ENCODE results near the gene NMNAT3.

DNA sequence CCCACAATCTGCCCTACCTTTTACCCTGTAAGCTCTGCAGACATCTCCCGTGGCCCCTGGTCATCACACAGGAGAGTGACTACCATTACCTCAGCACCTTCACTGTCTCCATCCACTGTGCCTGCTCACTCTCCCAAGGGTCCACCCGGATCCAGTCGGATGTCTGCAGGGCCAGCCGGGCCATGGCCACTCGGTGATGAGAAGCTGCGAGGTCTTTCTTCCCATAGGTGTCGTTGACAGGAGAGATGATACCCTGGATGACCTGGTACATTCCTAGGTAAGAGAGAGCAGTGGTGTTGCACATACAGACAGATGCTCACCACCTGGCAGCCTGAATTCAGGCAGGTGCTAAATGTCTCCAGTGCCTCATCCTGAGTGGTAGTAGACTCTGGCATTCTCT lies 99.0 kb downstream of the NMNAT3 start:
- TF ChIP-seq, protein P1, sequence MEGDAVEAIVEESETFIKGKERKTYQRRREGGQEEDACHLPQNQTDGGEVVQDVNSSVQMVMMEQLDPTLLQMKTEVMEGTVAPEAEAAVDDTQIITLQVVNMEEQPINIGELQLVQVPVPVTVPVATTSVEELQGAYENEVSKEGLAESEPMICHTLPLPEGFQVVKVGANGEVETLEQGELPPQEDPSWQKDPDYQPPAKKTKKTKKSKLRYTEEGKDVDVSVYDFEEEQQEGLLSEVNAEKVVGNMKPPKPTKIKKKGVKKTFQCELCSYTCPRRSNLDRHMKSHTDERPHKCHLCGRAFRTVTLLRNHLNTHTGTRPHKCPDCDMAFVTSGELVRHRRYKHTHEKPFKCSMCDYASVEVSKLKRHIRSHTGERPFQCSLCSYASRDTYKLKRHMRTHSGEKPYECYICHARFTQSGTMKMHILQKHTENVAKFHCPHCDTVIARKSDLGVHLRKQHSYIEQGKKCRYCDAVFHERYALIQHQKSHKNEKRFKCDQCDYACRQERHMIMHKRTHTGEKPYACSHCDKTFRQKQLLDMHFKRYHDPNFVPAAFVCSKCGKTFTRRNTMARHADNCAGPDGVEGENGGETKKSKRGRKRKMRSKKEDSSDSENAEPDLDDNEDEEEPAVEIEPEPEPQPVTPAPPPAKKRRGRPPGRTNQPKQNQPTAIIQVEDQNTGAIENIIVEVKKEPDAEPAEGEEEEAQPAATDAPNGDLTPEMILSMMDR (IDR thresholded peaks at IDR 0.05; ENCODE audit: low read length) = no peak
- no peak for TF ChIP-seq EZH2 (IDR thresholded peaks at IDR 0.05; ENCODE audit: borderline replicate concordance, low read length)

Data from OCI-LY1 (cell line).